Measurements from ENCODE around the gene PPFIA3.
A peak's percentile ranks its signal among the peaks of the same experiment; 100 is the strongest.

PPFIA3 gene

DNA sequence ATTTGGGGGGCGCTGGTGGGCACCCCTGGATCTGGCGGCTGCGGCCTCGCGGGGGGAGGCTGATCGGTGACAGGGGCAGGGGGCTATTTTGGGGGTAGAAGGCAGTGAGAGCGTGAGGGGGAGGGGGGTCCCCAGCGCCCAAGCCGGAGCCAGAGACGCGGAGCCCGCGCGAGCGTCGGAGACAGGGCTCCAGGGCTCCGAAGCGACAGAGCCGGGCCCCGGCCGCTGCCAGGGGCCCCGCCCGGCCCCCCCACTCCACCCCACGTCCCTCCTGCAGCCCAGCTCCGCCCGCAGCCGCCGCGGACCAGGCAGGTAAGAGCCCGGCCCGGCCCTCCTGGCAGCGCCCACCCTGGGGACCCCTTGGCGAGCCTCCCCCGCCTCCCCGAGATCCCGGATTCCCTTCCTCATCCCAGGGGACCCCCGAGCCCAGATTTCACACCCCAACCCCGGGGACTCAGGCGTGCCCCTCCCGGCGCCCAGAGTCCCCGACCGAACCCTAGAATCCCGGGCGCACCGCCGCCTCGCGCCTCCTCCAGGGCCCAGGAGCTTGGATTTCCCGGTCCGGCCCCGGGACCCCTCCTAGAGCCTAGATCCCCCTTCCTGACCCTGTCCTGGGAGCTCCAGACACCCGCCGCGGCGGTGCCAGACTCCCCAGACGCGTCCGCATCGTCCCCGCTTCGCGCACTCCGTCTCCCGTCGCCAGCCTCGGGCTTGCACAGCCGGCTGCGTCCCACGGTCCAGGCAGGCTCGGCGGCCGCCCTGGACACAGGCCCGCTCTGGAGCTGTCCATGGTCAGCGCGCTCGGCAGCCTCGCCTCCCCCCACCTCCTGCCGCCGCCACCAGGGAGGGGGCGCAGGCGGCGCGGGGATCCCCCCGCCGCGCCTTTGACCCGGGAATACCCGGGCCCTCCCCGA is at the start of gene PPFIA3:
Gene PPFIA3 (plus strand): TSS at position 134 of the 914 bp plus-strand sequence. CDS start 8,330 bp downstream, outside the sequence.
- peak; percentile 42 for DNase-seq

DNA sequence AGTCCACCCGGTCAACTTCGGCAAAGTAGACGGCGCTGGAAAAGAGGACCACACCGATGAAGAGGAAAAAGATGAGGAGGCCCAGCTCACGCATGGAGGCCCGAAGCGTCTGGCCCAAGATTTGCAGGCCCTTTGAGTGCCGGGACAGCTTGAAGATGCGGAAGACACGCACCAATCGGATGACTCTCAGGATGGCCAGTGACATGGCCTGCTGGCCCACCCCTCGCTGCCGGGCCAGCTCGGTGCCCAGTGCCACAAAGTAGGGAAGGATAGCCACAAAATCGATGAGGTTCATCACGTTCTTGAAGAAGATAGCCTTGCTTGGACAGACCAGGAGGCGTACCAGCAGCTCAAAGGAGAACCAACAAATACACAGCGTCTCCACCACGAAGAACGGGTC is 48.9 kb upstream of the PPFIA3 start:
- DNase-seq: no peak

DNA sequence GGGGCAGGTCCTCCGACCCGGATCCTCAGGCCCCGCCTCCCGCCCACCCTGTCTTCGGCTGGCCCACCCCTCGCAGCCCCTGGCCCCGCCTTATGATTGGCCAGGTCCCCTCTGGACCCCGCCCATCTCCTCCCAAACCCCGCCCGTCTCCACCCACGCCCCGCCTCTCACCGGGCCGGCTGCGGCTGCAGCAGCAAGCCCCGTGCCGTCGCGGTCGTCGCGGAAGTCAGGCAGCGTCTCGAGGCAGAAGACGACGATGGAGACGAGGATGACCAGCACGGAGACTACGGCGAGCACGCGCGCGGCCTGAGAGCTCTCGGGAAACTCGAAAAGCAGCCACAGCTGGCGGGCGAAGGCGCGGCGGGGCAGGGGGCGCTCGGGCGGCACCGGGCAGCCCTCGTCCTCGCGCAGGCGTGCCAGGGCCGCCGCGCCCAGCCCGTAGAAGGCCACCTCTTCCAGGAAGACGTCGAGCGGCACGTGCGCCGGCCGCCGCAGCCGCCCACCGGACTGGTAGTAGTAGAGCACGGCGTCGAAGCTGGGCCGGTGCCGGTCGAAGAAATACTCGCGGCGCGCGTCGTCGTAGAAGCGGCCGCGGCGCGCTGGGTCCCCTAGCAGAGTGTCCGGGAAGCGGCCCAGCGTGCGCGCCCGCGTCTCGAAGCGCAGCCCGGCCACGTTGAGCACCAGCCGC is 47.3 kb upstream of the PPFIA3 start:
- no peak for DNase-seq

DNA sequence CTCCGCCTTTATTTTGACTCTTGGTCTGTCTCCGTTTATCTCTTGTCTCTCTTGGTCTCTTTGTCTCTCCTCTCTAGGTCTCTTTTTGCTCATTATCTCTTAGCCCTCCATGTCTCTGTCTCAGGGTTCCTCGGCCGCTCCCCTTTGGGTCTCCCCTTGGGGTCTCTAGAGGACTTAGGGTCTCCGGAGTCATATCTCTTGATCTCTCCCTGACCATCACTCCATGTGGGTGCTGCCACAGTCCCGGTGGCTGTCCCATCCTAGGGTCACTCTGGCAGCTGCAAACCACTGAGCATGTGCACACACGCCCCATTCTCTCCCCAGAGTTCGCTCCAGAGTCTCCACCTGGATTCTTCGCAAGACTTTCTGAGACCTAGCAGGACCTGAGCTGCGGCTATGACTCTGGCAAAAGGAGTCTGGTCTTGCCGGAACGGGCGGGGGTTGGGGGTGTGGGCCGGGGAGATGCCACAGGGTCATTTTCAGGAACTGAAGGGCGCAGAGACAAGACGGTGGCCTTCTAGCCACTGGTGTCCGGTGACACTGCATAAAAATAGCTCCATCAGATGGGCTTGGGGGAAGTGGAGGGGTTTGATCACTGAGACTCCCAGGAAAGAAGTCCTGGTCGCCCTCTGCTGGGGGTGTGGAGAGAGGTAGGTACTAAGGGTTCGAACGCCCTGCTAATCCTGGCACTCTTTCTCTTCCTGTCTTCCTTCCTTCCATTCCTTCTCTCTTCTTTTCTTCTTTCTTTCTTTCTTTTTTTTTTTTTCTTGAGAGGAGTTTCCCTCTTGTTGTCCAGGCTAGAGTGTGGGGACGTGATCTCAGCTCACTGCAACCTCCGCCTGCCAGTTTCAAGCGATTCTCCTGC is 45.6 kb upstream of the PPFIA3 start:
- no peak for DNase-seq

DNA sequence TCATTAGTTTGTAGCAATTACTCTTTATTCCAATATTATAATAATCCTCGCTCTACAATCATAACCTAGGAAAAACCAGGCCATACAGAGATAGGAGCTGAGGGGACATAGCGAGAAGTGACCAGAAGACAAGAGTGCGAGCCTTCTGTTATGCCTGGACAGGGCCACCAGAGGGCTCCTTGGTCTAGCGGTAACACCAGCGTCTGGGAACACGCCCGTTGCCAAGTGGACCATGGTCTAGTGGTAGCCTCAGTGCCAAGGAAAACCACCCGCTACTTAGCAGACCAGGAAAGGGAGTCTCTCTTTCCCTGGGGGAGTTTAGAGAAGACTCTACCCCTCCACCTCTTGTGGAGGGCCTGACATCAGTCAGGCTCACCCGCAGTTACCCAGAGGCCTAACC is 44.5 kb upstream of the PPFIA3 start:
- peak; percentile 29 for DNase-seq

DNA sequence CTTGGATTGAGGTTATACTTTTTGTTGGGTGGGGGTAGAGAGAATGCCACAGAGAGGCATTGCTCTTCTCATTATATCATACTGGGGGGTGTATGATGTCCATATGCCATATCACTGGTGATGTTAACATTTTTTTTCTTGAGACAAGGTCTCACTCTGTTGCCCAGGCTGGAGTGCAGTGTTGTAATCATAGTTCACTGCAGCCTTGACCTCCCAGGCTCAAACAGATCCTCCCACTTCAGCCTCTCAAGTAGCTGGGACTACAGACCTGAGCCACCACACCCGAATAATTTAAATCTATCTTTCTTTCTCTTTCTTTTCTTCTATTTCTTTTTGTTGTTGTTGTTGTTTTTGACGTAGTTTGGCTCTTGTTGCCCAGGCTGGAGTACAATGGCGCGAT is 39.0 kb upstream of the PPFIA3 start:
- no peak for DNase-seq

DNA sequence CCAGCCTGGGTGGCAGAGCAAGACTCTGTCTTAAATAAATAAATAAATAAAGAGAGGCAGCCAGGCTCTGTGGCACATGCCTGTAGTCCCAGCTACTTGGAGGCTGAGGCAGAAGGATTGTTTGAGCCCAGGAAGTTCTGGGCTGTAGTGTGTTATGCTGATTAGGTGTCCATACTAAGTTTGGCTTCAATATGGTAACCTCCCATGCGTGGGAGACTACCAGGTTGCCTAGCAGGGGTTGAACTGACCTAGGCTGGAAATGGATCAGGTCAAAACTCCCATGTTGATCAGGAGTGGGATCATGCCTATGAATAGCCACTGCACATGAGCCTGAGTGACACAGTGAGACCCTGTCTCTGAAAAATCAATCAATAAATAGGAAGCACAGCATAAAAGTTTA is 38.1 kb upstream of the PPFIA3 start:
- no peak for DNase-seq

DNA sequence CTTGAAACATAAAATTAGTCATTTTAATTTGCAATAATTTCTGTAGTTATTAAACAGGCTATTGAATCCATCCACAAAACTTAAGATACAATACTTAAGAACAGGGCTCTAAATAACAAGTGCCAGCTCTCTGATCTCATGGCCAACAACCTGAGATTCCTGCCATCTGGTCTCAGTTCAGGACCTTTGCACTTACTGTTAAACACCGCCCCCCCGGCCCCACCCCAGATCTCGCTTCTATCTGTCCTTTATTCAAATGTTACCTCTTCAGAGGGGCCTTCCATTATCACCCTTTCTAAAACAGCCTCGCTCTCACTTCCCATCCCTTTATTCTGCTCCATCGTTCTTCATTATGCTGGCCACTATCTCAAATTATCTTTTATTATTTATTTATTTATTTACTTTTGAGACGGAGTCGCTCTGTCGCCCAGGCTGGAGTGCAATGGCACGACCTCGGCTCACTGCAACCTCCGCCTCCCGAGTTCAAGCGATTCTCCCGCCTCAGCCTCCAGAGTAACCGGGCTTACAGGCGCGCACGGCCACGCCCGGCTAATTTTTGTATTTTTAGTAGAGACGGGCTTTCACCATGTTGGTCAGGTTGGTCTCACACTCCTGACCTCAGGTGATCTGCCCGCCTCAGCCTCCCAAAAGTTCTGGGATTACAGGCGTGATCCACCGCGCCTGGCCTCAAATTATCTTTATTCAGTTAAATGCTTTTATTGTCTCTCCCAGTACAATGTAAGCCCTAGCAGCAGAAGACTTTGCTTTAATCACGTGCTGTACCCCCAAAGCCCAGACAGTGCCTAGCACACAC is 34.9 kb upstream of the PPFIA3 start:
- no peak for DNase-seq

DNA sequence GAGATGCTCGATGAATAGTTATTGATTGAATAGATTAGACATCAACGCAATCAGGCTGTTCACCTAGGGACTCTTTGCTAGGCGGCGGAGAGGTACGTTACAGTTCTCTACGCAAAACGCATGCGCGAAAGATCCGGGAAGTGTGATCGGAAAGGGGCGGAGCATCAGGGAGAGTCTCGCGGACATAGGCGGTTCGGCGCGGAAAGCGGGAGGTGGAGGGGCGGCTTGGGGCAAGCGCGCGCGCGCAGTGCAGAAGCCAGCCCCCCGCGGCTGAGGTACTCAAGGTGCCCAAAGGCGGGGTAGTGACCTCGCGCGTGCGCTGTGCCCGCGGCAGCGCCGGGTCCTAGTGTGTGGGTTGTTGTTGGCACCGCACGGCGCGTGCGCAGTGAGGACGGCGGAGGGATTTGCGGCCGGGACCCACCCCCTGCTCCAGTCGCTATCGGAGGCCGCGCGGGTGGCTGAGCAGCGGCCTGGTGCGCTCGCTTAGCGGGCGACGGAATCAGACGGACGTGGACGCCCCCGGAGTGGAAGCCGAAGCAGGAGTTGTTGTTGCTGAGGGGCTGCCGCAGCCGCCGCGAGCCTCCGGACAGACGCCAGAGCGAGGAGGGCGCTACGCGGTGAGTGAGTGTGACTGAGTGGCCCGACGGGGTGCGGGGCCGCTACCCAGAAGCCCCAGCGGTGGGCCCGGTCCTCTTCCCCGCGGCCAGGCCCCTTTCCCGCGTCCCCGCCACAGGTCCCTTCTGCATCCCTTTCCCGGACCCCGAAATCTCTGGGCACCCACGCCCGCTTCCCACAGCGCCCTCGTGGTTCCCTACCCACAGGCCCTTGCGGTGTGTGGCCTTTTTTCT is 34.1 kb upstream of the PPFIA3 start, which contains the start of gene SNRNP70:
Gene SNRNP70 (plus strand): TSS at position 432 of the 848 bp plus-strand sequence. CDS start 964 bp downstream, outside the sequence.
- DNase-seq: peak; percentile 99

DNA sequence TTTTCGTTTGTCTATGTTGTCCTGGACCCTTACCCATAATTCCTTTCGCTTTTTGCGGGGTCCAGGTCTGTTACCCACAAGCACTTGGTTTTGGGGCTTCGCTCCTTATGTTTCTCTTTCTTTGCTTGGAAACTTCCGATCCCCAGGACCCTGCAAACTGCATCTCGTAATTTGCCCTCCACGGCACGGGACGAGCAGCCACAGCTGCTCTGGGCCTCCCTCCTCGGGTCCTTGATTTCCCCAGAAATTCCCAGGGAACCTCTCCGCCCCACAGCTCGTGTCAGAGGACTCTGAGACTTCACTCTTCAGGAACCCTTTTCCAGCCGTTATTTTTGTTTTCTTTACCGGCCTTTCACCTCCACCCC is 33.5 kb upstream of the PPFIA3 start:
- no peak for DNase-seq

DNA sequence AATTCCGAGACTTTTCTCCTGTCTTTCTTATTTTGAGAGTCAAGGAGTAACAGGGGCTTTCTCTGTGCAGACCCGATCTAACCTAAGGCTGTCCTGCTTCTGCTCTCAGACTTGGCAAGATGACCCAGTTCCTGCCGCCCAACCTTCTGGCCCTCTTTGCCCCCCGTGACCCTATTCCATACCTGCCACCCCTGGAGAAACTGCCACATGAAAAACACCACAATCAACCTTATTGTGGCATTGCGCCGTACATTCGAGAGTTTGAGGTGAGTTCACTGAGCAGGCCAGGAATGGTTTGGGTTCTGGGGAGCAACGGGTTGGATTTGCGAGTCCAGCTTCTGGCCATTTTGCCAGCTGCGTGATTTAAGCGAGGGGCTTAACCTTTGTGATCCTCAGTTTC is 33.0 kb upstream of the PPFIA3 start:
- DNase-seq: no peak

DNA sequence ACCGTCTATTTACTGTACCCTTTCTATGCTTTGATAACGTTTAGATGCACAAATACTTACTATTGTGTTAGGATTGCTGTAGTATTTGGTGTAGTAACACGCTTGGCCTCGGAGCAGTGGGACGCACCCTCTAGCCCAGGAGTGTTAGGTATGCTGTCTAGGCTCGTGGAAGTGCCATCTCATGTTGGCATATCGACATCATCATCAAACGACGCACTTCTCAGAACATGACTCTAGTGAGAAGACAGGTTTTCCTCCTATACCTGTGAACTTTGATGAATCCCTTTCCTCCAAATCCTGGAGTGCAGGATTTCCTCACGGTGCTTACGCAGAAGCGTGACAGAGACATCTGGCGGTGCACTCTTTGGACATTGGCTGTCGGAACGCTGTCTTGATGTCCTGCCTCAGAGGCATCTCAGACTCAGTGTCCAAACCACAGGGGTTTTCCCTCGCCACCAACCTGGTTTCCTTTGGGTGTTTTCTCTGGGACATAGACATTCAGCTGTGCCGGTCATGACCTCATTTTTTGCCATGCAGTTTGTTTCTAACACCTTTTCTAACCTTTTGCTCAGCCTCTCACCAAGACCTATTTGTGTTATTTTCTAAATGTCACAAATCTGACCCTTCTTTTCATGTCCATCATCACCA is 27.8 kb upstream of the PPFIA3 start:
- no peak for DNase-seq

DNA sequence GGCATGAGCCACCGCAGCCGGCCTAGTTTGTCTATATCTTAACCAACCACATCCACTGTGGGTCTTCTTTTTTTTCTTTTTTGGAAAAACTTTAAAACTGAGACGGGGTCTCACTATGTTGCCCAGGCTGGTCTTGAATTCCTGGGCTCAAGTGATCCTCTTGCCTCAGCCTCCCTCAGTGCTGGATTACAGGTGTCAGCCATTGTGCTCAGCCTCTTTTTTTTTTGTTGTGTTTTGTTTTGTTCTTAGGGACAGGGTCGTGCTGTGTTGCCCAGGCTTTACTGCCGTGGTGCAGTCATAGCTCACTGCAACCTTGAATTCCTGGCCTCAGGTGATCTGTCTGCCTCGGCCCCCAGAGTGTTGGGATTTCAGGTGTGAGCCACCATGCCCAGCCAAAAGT is 26.7 kb upstream of the PPFIA3 start:
- no peak for DNase-seq

DNA sequence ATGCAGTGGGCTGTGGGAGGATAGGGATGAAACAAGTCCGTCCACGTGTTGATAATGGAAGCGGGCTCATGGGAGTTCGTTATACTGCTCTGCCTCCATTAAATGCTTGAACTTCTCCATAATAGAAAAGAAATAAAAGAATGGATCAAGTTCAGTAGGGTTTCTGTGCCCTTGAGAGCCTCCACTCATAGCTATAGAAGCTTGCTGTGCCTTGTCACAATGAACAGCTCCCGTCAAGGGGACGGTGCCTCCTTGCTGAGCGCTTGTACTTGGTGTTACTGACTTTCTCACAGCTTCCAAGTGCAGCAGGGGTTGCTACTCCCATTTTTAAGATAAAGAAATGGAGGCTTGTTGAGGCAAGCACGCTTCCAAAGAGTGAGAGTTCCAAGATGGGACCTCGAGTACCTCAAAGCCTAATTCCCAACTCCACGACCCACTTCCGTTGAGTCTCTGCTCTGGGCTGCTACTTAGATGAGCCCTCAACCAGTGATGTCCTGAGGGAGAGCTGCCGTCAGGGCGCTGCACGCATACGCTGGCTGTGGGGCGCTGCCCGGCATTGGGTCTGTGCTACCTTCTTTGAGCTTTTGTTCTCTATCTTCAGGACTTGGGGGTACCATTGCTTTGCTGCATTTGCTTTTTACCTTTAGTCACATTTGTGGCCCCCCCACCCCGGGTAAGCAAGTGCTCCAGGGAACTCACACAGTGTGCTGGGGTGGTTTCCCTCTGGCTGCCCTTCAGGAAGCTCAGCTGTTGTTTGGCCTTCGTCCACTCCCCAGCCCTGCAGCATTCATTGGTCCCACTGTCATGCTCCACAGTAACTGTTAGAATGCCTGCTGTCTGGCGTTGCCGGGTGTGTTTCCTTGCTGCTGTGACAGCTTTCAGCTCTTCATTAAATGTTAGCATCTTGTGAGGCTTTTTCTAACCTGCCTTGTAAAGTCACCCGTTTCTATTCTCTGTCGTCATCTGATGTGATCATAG is 24.6 kb upstream of the PPFIA3 start:
- peak; percentile 58 for DNase-seq

DNA sequence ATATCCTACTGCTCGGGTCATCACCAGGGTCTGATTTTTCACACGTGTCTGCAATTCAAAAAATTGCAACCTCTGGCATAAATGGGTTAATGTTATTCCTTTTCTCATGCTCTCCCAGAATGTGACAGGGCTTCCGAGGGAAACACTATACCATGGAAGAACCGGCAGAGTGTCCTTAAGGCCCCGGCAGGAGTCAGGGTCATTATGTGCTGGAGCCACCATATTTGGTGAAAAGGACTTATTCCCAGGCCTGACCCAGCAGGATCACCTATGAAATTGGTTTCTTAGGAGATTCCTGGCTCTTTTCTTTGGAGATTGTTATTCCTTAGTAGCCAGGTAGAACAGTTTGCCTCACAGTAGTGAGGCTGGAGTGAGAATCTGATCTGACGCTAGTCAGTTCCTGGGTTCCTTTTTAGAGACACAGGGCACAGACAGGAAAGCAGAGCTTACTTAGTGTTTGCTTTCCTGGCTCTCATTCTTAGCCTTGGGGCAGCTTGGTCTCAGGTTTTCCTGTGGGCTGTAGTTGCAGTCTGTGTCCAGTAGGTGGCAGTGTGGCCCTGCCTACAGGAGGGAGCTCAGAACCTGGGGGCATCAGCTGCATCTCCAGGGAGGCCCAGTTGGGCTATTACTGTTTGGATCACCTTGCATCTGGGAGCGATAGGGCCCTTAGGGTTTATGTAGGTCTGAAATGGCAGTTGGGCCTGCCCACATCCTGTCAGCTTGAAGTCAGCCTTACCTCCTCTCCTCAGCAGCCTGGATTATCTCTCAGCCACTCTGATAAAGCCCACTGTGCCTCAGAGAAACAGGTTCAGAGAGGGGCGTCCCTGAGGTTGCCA is 21.7 kb upstream of the PPFIA3 start:
- peak; percentile 69 for DNase-seq

DNA sequence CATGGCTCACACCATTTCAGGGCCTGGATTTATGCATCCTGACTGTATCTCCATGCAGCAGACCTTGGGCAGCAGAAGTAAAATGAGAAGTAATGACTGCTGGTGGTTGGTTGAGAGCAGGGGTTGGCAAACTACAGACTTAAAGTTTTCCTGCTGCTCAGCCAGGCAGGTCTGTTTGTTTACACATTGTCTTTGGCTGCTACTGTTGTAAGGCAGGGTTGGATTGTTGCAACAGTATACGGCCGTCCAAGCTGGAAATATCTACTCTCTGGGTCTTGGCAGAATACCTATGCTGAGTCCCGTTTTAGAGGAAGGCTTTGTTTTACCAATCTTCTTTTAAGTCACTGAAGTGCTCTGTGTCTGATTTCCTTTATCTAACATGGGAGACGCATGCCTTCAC is 20.5 kb upstream of the PPFIA3 start:
- DNase-seq: no peak

DNA sequence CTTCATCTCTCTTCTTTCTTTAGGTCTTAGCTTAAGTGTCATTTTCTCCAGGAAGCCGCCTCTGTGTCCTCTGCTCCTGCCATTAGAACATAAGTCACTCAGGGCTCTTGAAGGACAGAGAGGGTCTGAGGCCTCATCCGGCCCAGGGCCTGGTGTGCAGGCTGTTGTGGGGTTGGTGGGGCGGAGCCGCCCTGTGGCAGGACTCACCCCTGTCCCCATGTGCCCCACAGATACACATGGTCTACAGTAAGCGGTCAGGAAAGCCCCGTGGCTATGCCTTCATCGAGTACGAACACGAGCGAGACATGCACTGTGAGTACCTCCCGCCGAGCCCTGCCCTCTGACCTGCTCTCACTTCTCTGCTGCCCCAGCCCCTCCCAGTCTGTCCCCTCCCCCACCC is 18.2 kb upstream of the PPFIA3 start:
- DNase-seq: no peak

DNA sequence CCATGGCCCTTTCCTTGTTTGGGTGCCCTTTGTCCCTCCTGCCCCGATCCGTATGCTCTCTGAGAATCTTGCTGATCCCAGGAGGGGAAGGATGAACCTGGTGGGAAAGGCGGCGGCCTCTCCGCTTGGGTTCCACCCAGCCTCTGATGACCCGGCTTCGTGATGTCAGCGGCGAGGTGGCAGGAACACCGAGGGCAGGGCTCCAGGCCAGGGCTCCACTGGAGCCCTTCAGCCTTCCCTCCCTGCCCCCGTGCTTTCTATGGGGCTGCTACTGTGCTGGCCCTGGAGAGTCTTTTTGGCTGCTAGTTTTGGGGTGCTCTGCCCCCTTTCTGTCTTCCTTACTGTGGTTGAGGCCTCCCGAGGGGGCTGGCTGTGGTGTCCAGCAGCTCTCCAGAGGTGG is 17.0 kb upstream of the PPFIA3 start:
- DNase-seq: no peak

Data from midbrain (tissue), 1 donor.